PC-9 (cell line): ENCODE measurements around the gene RETREG1.

ENCODE experiments used
- CTCF ChIP-seq: fragments of 200-600 bp; sonication (generic); conservative IDR thresholded peaks from 2 replicates; pipeline ENCODE4 v1.6.1; 2017; ENCODE audit warnings: mixed run types, antibody characterized with exemption, mild to moderate bottlenecking, moderate library complexity
- EZH2 ChIP-seq: fragments of 200-600 bp; sonication (generic); IDR thresholded peaks from 2 replicates; pipeline ENCODE4 v1.8.0; 2017; ENCODE audit warnings: antibody characterized with exemption, low read depth

- TF ChIP-seq CTCF (no peak), EZH2 (no peak)
These were observed 45.8 kb downstream of the RETREG1 start for GRCh38 chr5:16571016-16571415.
